Jurkat, Clone E6-1 (cell line): ENCODE measurements around the gene ITPRIP.
A peak's percentile ranks its signal among the peaks of the same experiment; 100 is the strongest.

Source experiments
- DNase-seq: peaks from one replicate; pipeline ENCODE4 v3.0.0-alpha.2; 2011; ENCODE audit warnings: low read depth, low spot score
- H3K4me3 ChIP-seq: 2 replicates; pipeline ENCODE4 v1.5.1; 2011; ENCODE audit warnings: mild to moderate bottlenecking, low read length, control low read depth, moderate library complexity

ITPRIP gene

GRCh38 chr10:104314591-104315485 lies 23.4 kb downstream of the ITPRIP start:
- no peak overlapping the region for H3K4me3 ChIP-seq
- no peak for DNase-seq

- H3K4me3 ChIP-seq = no peak overlapping the region
- DNase-seq = no peak
Observed at GRCh38 chr10:104311184-104311720, 27.0 kb downstream of the ITPRIP start.

- no peak for DNase-seq
- H3K4me3 ChIP-seq = no peak overlapping the region
Observed at GRCh38 chr10:104309980-104310978, 28.0 kb downstream of the ITPRIP start.

- peak; percentile 94 for DNase-seq
- H3K4me3 ChIP-seq = peak overlapping the region; percentile 4; the same call in 1 of the 2 replicates
Observed at GRCh38 chr10:104308439-104308903, 29.8 kb downstream of the ITPRIP start.

- no peak overlapping the region for H3K4me3 ChIP-seq
- DNase-seq = no peak
Observed at GRCh38 chr10:104307576-104308438, 30.5 kb downstream of the ITPRIP start.

- no peak overlapping the region for H3K4me3 ChIP-seq
- no peak for DNase-seq
Observed at GRCh38 chr10:104306897-104307296, 31.4 kb downstream of the ITPRIP start.

- no peak overlapping the region for H3K4me3 ChIP-seq
Observed at GRCh38 chr10:104304927-104305326, 33.3 kb downstream of the ITPRIP start.

GRCh38 chr10:104304356-104304745 lies 33.9 kb downstream of the ITPRIP start:
- H3K4me3 ChIP-seq = no peak overlapping the region
- DNase-seq = no peak

More at GRCh38 chr10:104304927-104305326, 33.3 kb downstream of the ITPRIP start:
- DNase-seq = no peak

GRCh38 chr10:104303594-104304355 lies 34.5 kb downstream of the ITPRIP start:
- H3K4me3 ChIP-seq = no peak overlapping the region
- DNase-seq = peak; percentile 30

- no peak for DNase-seq
- no peak overlapping the region for H3K4me3 ChIP-seq
Observed at GRCh38 chr10:104301907-104302690, 36.2 kb downstream of the ITPRIP start.

GRCh38 chr10:104300736-104301292 lies 37.5 kb downstream of the ITPRIP start:
- H3K4me3 ChIP-seq = no peak overlapping the region
- DNase-seq = peak; percentile 19

GRCh38 chr10:104300002-104300735 lies 38.1 kb downstream of the ITPRIP start:
- DNase-seq = no peak
- H3K4me3 ChIP-seq = no peak overlapping the region

GRCh38 chr10:104299031-104299904 lies 39.0 kb downstream of the ITPRIP start:
- H3K4me3 ChIP-seq = no peak overlapping the region
- no peak for DNase-seq

GRCh38 chr10:104297697-104298660 lies 40.3 kb downstream of the ITPRIP start:
- H3K4me3 ChIP-seq = no peak overlapping the region
- peak; percentile 32 for DNase-seq
